Karpas-422 (cell line): ENCODE results near the gene EVI5. TPM values are rescaled to one million over a fixed set of nuclear protein-coding genes. Genes with fewer than 3 reads are reported as not detected.

Experiments used
- DNase-seq: peaks from one replicate; pipeline ENCODE4 v3.0.0-alpha.2; 2015
- H2AFZ ChIP-seq: fragments of 200-600 bp; sonication (generic); 2 replicates; pipeline ENCODE4 v1.6.1; 2014; ENCODE audit warnings: antibody characterized with exemption, low read length, mixed read lengths
- H3K27ac ChIP-seq: fragments of 200-600 bp; sonication (generic); 2 replicates; pipeline ENCODE4 v1.5.1; 2014; ENCODE audit warnings: mild to moderate bottlenecking, low read length, moderate library complexity
- H3K27me3 ChIP-seq: fragments of 200-600 bp; sonication (generic); 2 replicates; pipeline ENCODE4 v1.6.1; 2014; ENCODE audit warnings: low read length, mixed read lengths
- H3K36me3 ChIP-seq: fragments of 200-600 bp; sonication (generic); 2 replicates; pipeline ENCODE4 v1.6.1; 2014; ENCODE audit warnings: low read length, mixed read lengths; ENCODE audit not compliant: insufficient read depth
- H3K4me1 ChIP-seq: fragments of 200-600 bp; sonication (generic); 2 replicates; pipeline ENCODE4 v1.6.1; 2014; ENCODE audit warnings: mild to moderate bottlenecking, low read length, mixed read lengths
- H3K4me2 ChIP-seq: fragments of 200-600 bp; sonication (generic); 2 replicates; pipeline ENCODE4 v1.6.1; 2014; ENCODE audit warnings: low read length, low read depth, mild to moderate bottlenecking; ENCODE audit not compliant: poor library complexity, severe bottlenecking
- H3K4me3 ChIP-seq: fragments of 200-600 bp; sonication (generic); 2 replicates; pipeline ENCODE4 v1.5.1; 2014; ENCODE audit warnings: mild to moderate bottlenecking, antibody characterized with exemption, low read length, mixed read lengths
- H3K79me2 ChIP-seq: fragments of 200-600 bp; sonication (generic); 2 replicates; pipeline ENCODE4 v1.6.1; 2014; ENCODE audit warnings: mild to moderate bottlenecking, low read length, mixed read lengths
- H3K9ac ChIP-seq: fragments of 200-600 bp; sonication (generic); 2 replicates; pipeline ENCODE4 v1.6.0; 2014; ENCODE audit warnings: low read length
- H3K9me2 ChIP-seq: fragments of 200-600 bp; sonication (generic), shearing (Covaris generic); replicated peaks from 2 replicates; pipeline ENCODE4 v1.6.0; 2014; ENCODE audit warnings: mild to moderate bottlenecking, low read length, moderate library complexity; ENCODE audit not compliant: insufficient read depth
- H3K9me3 ChIP-seq: fragments of 300-700, 200-600 bp; sonication (generic); 2 replicates; pipeline ENCODE4 v1.6.1; 2014; ENCODE audit warnings: low read length, mixed read lengths
- H4K20me1 ChIP-seq: fragments of 200-600 bp; sonication (generic); 2 replicates; pipeline ENCODE4 v1.6.1; 2014; ENCODE audit warnings: mild to moderate bottlenecking, antibody characterized with exemption, low read length, low read depth; ENCODE audit not compliant: insufficient read depth
- total RNA-seq: library from RNA; depleted of rRNA; stranded (reverse); fragments of >200 nt; shearing (Covaris generic); gene quantifications from 2 replicates; pipeline ENCODE4 v1.2.3, GENCODE V29; 2014; ENCODE audit warnings: low replicate concordance

EVI5 gene
- total RNA-seq, 1 experiment from 2014 or later: 11.4 TPM

- no peak overlapping the region for H2AFZ ChIP-seq
- H3K9ac ChIP-seq: no peak overlapping the region
- H3K79me2 ChIP-seq: no peaks in the 10 kb centered on the region
- no peak overlapping the region for H3K4me3 ChIP-seq
- no peaks in the 10 kb centered on the region for H4K20me1 ChIP-seq
- DNase-seq: no peak
- H3K27me3 ChIP-seq: no peaks in the 10 kb centered on the region
- no peaks in the 10 kb centered on the region for H3K9me3 ChIP-seq
- peaks cover 10% of the 10 kb centered on the region for H3K4me1 ChIP-seq
- peaks cover 4% of the 10 kb centered on the region; the same call in 1 of the 2 replicates for H3K36me3 ChIP-seq
- no peak overlapping the region for H3K4me2 ChIP-seq
- no peak overlapping the region for H3K27ac ChIP-seq
- no peaks in the 10 kb centered on the region for H3K9me2 ChIP-seq
These were observed 89.8 kb downstream of the EVI5 start for GRCh38 chr1:92695104-92695503.

GRCh38 chr1:92691925-92692324 is 93.0 kb downstream of the EVI5 start:
- peak overlapping the region; percentile 45; the same call in 1 of the 2 replicates for H2AFZ ChIP-seq
- H3K4me3 ChIP-seq: no peak overlapping the region
- peak overlapping the region; percentile 7 for H3K4me2 ChIP-seq
- H3K27ac ChIP-seq: no peak overlapping the region
- H3K79me2 ChIP-seq: no peaks in the 10 kb centered on the region
- no peaks in the 10 kb centered on the region for H3K27me3 ChIP-seq
- no peaks in the 10 kb centered on the region for H4K20me1 ChIP-seq
- H3K9me2 ChIP-seq: no peaks in the 10 kb centered on the region
- no peaks in the 10 kb centered on the region for H3K9me3 ChIP-seq
- DNase-seq: peak; percentile 49
- no peaks in the 10 kb centered on the region for H3K36me3 ChIP-seq
- H3K9ac ChIP-seq: no peak overlapping the region
- H3K4me1 ChIP-seq: peaks cover 10% of the 10 kb centered on the region

- H3K9me3 ChIP-seq: no peaks in the 10 kb centered on the region
- H3K4me1 ChIP-seq: peaks cover 10% of the 10 kb centered on the region
- no peak overlapping the region for H3K9ac ChIP-seq
- no peak overlapping the region for H3K4me3 ChIP-seq
- H3K79me2 ChIP-seq: no peaks in the 10 kb centered on the region
- H2AFZ ChIP-seq: no peak overlapping the region
- H3K27ac ChIP-seq: no peak overlapping the region
- no peaks in the 10 kb centered on the region for H3K9me2 ChIP-seq
- no peaks in the 10 kb centered on the region for H3K36me3 ChIP-seq
- no peak overlapping the region for H3K4me2 ChIP-seq
- no peaks in the 10 kb centered on the region for H3K27me3 ChIP-seq
- no peaks in the 10 kb centered on the region for H4K20me1 ChIP-seq
- no peak for DNase-seq
These were observed 94.5 kb downstream of the EVI5 start for GRCh38 chr1:92690212-92690906.

- H3K9me3 ChIP-seq: no peaks in the 10 kb centered on the region
- H2AFZ ChIP-seq: no peak overlapping the region
- H3K36me3 ChIP-seq: no peaks in the 10 kb centered on the region
- DNase-seq: no peak
- no peaks in the 10 kb centered on the region for H3K27me3 ChIP-seq
- H3K79me2 ChIP-seq: no peaks in the 10 kb centered on the region
- no peaks in the 10 kb centered on the region for H4K20me1 ChIP-seq
- no peaks in the 10 kb centered on the region for H3K4me1 ChIP-seq
- H3K9ac ChIP-seq: no peak overlapping the region
- H3K4me3 ChIP-seq: no peak overlapping the region
- H3K4me2 ChIP-seq: no peak overlapping the region
- no peak overlapping the region for H3K27ac ChIP-seq
- H3K9me2 ChIP-seq: no peaks in the 10 kb centered on the region
These were observed 104.9 kb downstream of the EVI5 start for GRCh38 chr1:92679980-92680379.

GRCh38 chr1:92663775-92664174 is 121.1 kb downstream of the EVI5 start:
- Histone ChIP-seq H3K9me2 (no peaks in the 10 kb centered on the region), H3K27ac (no peak overlapping the region), H2AFZ (no peak overlapping the region), H3K9me3 (no peaks in the 10 kb centered on the region), H3K27me3 (no peaks in the 10 kb centered on the region), H3K36me3 (no peaks in the 10 kb centered on the region), H3K79me2 (no peaks in the 10 kb centered on the region), H4K20me1 (no peaks in the 10 kb centered on the region), H3K4me1 (no peaks in the 10 kb centered on the region; the same call in 1 of the 2 replicates), H3K4me3 (no peak overlapping the region), H3K9ac (no peak overlapping the region), H3K4me2 (no peak overlapping the region)
- no peak for DNase-seq

GRCh38 chr1:92662048-92662447 is 122.9 kb downstream of the EVI5 start:
- no peak overlapping the region for H3K4me2 ChIP-seq

GRCh38 chr1:92657701-92658100 is 127.2 kb downstream of the EVI5 start:
- H3K27me3 ChIP-seq: no peaks in the 10 kb centered on the region
- H3K27ac ChIP-seq: no peak overlapping the region
- H3K4me1 ChIP-seq: no peaks in the 10 kb centered on the region
- H2AFZ ChIP-seq: no peak overlapping the region
- no peak overlapping the region for H3K9ac ChIP-seq
- no peaks in the 10 kb centered on the region for H3K9me2 ChIP-seq
- H3K9me3 ChIP-seq: no peaks in the 10 kb centered on the region; the same call in none of the 2 replicates
- no peak overlapping the region for H3K4me2 ChIP-seq
- H3K4me3 ChIP-seq: no peak overlapping the region
- DNase-seq: no peak
- H3K79me2 ChIP-seq: no peaks in the 10 kb centered on the region
- H3K36me3 ChIP-seq: no peaks in the 10 kb centered on the region
- no peaks in the 10 kb centered on the region for H4K20me1 ChIP-seq

More at GRCh38 chr1:92662048-92662447, 122.9 kb downstream of the EVI5 start:
- H3K9ac ChIP-seq: no peak overlapping the region
- no peaks in the 10 kb centered on the region; the same call in 1 of the 2 replicates for H3K4me1 ChIP-seq
- no peaks in the 10 kb centered on the region for H3K27me3 ChIP-seq
- no peak overlapping the region for H2AFZ ChIP-seq
- H3K9me3 ChIP-seq: no peaks in the 10 kb centered on the region
- H4K20me1 ChIP-seq: no peaks in the 10 kb centered on the region
- no peak for DNase-seq
- H3K27ac ChIP-seq: no peak overlapping the region
- H3K79me2 ChIP-seq: no peaks in the 10 kb centered on the region
- H3K36me3 ChIP-seq: no peaks in the 10 kb centered on the region
- no peaks in the 10 kb centered on the region for H3K9me2 ChIP-seq
- H3K4me3 ChIP-seq: no peak overlapping the region

- Histone ChIP-seq H3K27me3 (no peaks in the 10 kb centered on the region), H3K9me2 (no peaks in the 10 kb centered on the region), H3K27ac (no peak overlapping the region), H3K9ac (no peak overlapping the region), H3K4me3 (no peak overlapping the region), H3K36me3 (no peaks in the 10 kb centered on the region), H2AFZ (no peak overlapping the region), H3K79me2 (no peaks in the 10 kb centered on the region), H3K4me2 (no peak overlapping the region), H3K9me3 (no peaks in the 10 kb centered on the region; the same call in none of the 2 replicates), H3K4me1 (no peaks in the 10 kb centered on the region), H4K20me1 (no peaks in the 10 kb centered on the region)
- no peak for DNase-seq
These were observed 129.6 kb downstream of the EVI5 start for GRCh38 chr1:92655197-92655801.
